ENCODE measurements around the gene TUBGCP5. TPM values are rescaled to one million over a fixed set of nuclear protein-coding genes. Genes with fewer than 3 reads are reported as not detected.

Gene TUBGCP5
- total RNA-seq, 1 experiment from 2014 or later: 31.8 TPM

DNA sequence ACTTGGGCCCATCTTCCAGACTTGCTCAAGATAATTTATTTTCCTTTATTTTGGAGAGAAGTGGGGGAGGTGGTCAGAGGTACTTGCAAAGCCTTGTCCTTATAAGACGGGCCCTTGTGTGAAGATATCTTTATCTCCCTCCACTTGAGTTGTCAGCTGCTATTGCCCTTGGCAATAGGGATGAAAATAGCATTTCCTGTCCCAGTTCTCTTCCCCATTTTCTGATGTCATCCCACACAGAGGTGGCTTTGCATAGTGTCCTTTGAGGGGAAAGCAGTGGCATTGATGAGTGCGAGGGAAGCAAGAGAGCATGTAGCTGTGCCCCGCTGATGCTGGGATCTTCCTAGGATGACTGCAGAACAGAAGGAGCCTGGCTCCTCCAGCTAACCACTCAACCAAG lies 41.9 kb upstream of the TUBGCP5 start:
- Histone ChIP-seq H3K27me3 (replicated peaks; ENCODE audit: insufficient read depth, low read depth, low read length, poor library complexity) (no peaks in the 10 kb centered on the region), H3K36me3 (ENCODE audit: insufficient read depth, low read length, poor library complexity, severe bottlenecking) (no peaks in the 10 kb centered on the region), H3K9me3 (ENCODE audit: low read depth, low read length, poor library complexity, severe bottlenecking) (no peaks in the 10 kb centered on the region), H3K4me1 (ENCODE audit: insufficient read depth, low read length, poor library complexity, severe bottlenecking) (no peaks in the 10 kb centered on the region), H3K4me3 (ENCODE audit: low read depth, low read length, poor library complexity, severe bottlenecking) (no peak overlapping the region), H3K27ac (ENCODE audit: low read depth, low read length, poor library complexity, severe bottlenecking) (no peak overlapping the region)
- intact Hi-C loops (cut with micrococcal nuclease; ENCODE audit: unreplicated experiment): loop anchor here (10.0 kb wide), 1 partner anchor 384 kb away; no protein-coding TSS in a partner anchor
- ChIA-PET POLR2A (ENCODE audit: low non-redundant PET) (no interaction called here), CTCF (no interaction called here)
- no TSS peak for BruUV-seq (replicated peaks)
- TF ChIP-seq, protein P1, sequence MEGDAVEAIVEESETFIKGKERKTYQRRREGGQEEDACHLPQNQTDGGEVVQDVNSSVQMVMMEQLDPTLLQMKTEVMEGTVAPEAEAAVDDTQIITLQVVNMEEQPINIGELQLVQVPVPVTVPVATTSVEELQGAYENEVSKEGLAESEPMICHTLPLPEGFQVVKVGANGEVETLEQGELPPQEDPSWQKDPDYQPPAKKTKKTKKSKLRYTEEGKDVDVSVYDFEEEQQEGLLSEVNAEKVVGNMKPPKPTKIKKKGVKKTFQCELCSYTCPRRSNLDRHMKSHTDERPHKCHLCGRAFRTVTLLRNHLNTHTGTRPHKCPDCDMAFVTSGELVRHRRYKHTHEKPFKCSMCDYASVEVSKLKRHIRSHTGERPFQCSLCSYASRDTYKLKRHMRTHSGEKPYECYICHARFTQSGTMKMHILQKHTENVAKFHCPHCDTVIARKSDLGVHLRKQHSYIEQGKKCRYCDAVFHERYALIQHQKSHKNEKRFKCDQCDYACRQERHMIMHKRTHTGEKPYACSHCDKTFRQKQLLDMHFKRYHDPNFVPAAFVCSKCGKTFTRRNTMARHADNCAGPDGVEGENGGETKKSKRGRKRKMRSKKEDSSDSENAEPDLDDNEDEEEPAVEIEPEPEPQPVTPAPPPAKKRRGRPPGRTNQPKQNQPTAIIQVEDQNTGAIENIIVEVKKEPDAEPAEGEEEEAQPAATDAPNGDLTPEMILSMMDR (conservative IDR thresholded peaks at IDR 0.05; ENCODE audit: low read depth, low read length): no peak
- DNase-seq (ENCODE audit: low spot score): no peak

DNA sequence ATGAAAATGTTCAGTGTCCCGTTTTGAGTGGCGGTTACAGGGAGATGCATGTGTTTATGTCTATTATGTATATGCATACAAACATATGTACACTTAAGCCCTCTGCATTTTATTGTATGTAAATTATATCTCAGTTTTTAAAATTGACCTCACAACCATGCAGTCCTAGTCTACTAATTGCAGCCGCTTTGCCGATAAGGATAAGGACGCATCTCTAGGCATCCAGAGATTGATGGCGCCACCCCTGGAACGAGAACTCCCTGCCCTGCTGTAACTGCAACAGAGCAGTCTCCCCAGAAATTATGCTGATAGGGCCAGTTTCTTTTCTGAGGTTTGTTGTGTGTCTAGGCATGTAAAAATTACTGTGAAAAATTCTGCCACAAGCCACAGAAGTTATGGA lies 40.4 kb upstream of the TUBGCP5 start:
- no TSS peak for BruUV-seq (replicated peaks)
- intact Hi-C loops (cut with micrococcal nuclease; ENCODE audit: unreplicated experiment): loop anchor here (10.0 kb wide), 1 partner anchor 385 kb away; no protein-coding TSS in a partner anchor
- CTCF ChIA-PET: no interaction called here

DNA sequence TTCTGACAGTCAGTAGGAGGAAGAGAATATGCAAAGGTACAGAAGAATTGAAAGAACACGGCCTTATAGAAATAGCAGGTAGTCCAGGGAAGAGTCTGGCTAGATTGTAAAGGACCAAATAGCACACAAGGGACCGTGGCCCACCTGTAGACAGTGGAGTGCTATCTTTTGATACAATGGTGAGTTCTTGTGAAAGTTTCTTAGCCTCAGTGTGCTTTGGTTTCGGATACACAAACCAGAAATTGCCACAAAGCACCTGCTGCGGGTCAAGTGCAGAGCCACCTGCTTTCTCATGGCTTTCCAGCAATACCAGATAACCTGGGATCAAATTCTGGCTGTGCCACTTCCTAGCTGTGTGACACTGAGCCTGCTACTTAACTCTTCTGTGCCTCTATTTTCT lies 36.6 kb upstream of the TUBGCP5 start:
- POLR2A ChIA-PET (ENCODE audit: low non-redundant PET): no interaction called here
- TF ChIP-seq EZH2 (IDR thresholded peaks at IDR 0.05; ENCODE audit: borderline replicate concordance, low read depth, low read length, poor library complexity, severe bottlenecking): no peak
- TF ChIP-seq, protein P1 (conservative IDR thresholded peaks at IDR 0.05; ENCODE audit: low read depth, low read length): no peak
- CTCF ChIA-PET: no interaction called here
- no peak for DNase-seq (ENCODE audit: low spot score)
- H3K27me3 ChIP-seq (replicated peaks; ENCODE audit: insufficient read depth, low read depth, low read length, poor library complexity): peaks cover 6% of the 10 kb centered on the region
- H3K9me3 ChIP-seq (ENCODE audit: low read depth, low read length, poor library complexity, severe bottlenecking): no peaks in the 10 kb centered on the region
- H3K4me3 ChIP-seq (ENCODE audit: low read depth, low read length, poor library complexity, severe bottlenecking): no peak overlapping the region
- H3K36me3 ChIP-seq (ENCODE audit: insufficient read depth, low read length, poor library complexity, severe bottlenecking): no peaks in the 10 kb centered on the region
- intact Hi-C loops (cut with micrococcal nuclease; ENCODE audit: unreplicated experiment): no loop called here
- no TSS peak for BruUV-seq (replicated peaks)
- no peak overlapping the region for H3K27ac ChIP-seq (ENCODE audit: low read depth, low read length, poor library complexity, severe bottlenecking)
- H3K4me1 ChIP-seq (ENCODE audit: insufficient read depth, low read length, poor library complexity, severe bottlenecking): peaks cover 8% of the 10 kb centered on the region

More for the DNA sequence above, 40.4 kb upstream of the TUBGCP5 start:
- no peak for DNase-seq (ENCODE audit: low spot score)
- no peak overlapping the region for H3K4me3 ChIP-seq (ENCODE audit: low read depth, low read length, poor library complexity, severe bottlenecking)
- TF ChIP-seq, protein P1 (conservative IDR thresholded peaks at IDR 0.05; ENCODE audit: low read depth, low read length): no peak
- H3K27ac ChIP-seq (ENCODE audit: low read depth, low read length, poor library complexity, severe bottlenecking): no peak overlapping the region
- H3K9me3 ChIP-seq (ENCODE audit: low read depth, low read length, poor library complexity, severe bottlenecking): no peaks in the 10 kb centered on the region
- no peaks in the 10 kb centered on the region for H3K27me3 ChIP-seq (replicated peaks; ENCODE audit: insufficient read depth, low read depth, low read length, poor library complexity)
- no peaks in the 10 kb centered on the region for H3K4me1 ChIP-seq (ENCODE audit: insufficient read depth, low read length, poor library complexity, severe bottlenecking)
- no peaks in the 10 kb centered on the region for H3K36me3 ChIP-seq (ENCODE audit: insufficient read depth, low read length, poor library complexity, severe bottlenecking)
- POLR2A ChIA-PET (ENCODE audit: low non-redundant PET): no interaction called here
